Spleen (tissue), 11 donors: Measurements from ENCODE around the gene REXO1. TPM values are rescaled to one million over a fixed set of nuclear protein-coding genes. Genes with fewer than 3 reads are reported as not detected.

ENCODE experiments used
- DNase-seq: peaks from one replicate; pipeline ENCODE4 v3.0.0-alpha.2; 2020
- H3K27ac ChIP-seq, 8 donors: fragments of 200-600 bp; sonication (generic) in 7 of 8; 1 replicate in 4 of 8; 2 replicates in 4 of 8; pipeline versions ENCODE4 v1.5.0 to v1.8.0; 2016 to 2021; ENCODE audit warnings: inconsistent platforms in 4 of 8, mild to moderate bottlenecking in 4 of 8, moderate library complexity in 1 of 8
- H3K27me3 ChIP-seq, 7 donors: fragments of 200-600 bp; sonication (generic) in 6 of 7; replicated peaks in 1 of 7; 1 replicate in 4 of 7; 2 replicates in 3 of 7; pipeline versions ENCODE4 v1.5.0 to v1.8.0; 2016 to 2021; ENCODE audit warnings: inconsistent platforms in 3 of 7, mild to moderate bottlenecking in 1 of 7
- H3K36me3 ChIP-seq, 6 donors: fragments of 200-600 bp; sonication (generic) in 5 of 6; 1 replicate in 4 of 6; 2 replicates in 2 of 6; pipeline versions ENCODE4 v1.5.0 to v1.8.0; 2016 to 2021; ENCODE audit warnings: inconsistent platforms in 2 of 6
- H3K4me1 ChIP-seq, 6 donors: fragments of 200-600 bp; sonication (generic) in 5 of 6; 1 replicate in 3 of 6; 2 replicates in 3 of 6; pipeline versions ENCODE4 v1.5.0 to v1.8.0; 2016 to 2021; ENCODE audit warnings: inconsistent platforms in 3 of 6
- H3K4me3 ChIP-seq, 8 donors: fragments of 200-600 bp; sonication (generic) in 7 of 8; 1 replicate in 4 of 8; 2 replicates in 4 of 8; pipeline versions ENCODE4 v1.5.0 to v1.8.0; 2016 to 2021; ENCODE audit warnings: inconsistent platforms in 4 of 8, mild to moderate bottlenecking in 4 of 8, moderate library complexity in 2 of 8
- H3K9me3 ChIP-seq, 8 donors: fragments of 200-600 bp; sonication (generic) in 7 of 8; 1 replicate in 4 of 8; 2 replicates in 4 of 8; pipeline versions ENCODE4 v1.5.0 to v1.8.0; 2016 to 2021; ENCODE audit warnings: inconsistent platforms in 4 of 8
- CTCF ChIP-seq, 11 experiments: fragments of 200-600 bp in 7 of 11; fragments of 450-650 bp in 4 of 11; sonication (generic) in 4 of 11; IDR thresholded peaks in 8 of 11; conservative IDR thresholded peaks in 3 of 11; 1 replicate in 7 of 11; 2 replicates in 4 of 11; pipeline versions ENCODE4 v1.4.0 to v1.8.0; 2016 to 2021; ENCODE audit warnings: antibody characterized with exemption in 11 of 11, inconsistent platforms in 4 of 11, mild to moderate bottlenecking in 1 of 11
- POLR2A ChIP-seq, 3 donors: fragments of 450-650 bp; IDR thresholded peaks; one replicate each; pipeline ENCODE4 v1.5.1; 2017; ENCODE audit warnings: antibody characterized with exemption in 3 of 3, mild to moderate bottlenecking in 1 of 3
- POLR2AphosphoS5 ChIP-seq, 3 donors: sonication (generic); formaldehyde crosslinking; IDR thresholded peaks; one replicate each; pipeline ENCODE4 v1.5.1; 2017; ENCODE audit warnings: antibody characterized with exemption in 3 of 3
- WGBS, 5 donors: extraction: QIAGEN DNeasy Blood & Tissue Kit in 3 of 5; methylation state at CpG; one replicate each; pipeline versions ENCODE4 v1.1.5 to v1.1.7; 2013 to 2018; 5-methylcytosine and 5-hydroxymethylcytosine counted together
- intact Hi-C: fragments of 100-400 bp; cut with DNase I; formaldehyde crosslinking; loops from one replicate; pipeline ENCODE4 v1.15.0; 2023; ENCODE audit warnings: low total_unique reads
- polyA plus RNA-seq, 3 donors: library from polyadenylated mRNA; stranded (reverse); fragments of 200-250 nt; gene quantifications; one replicate each; pipeline ENCODE4 v1.2.1, GENCODE V29; 2013
- total RNA-seq, 7 donors: library from RNA; depleted of rRNA in 3 of 7; stranded (reverse); fragments of >200 nt in 3 of 7; fragmentation: NEBNext Ultra II Directional in 4 of 7; extraction: Animal tissue kit (Norgen Biotek cat#: 25700) in 4 of 7; gene quantifications; one replicate each; pipeline versions ENCODE4 v1.1.0 to v1.2.1, GENCODE V29; 2016 to 2021
- donor health status: healthy with polysubstance abuse.
- donor health status: DM: no; HTN: no; CAD: no; lungs with moderate emphysema.
- donor health status: DM: no; HTN: no; CAD: no.
- donor health status: Bipolar disorder and iron deficiency.
- donor health status: healthy.
- donor health status: DM: no; HTN: no; CAD: no.
- donor health status: DM: yes; HTN: yes; CAD: no.

The REXO1 gene
- total and polyA plus RNA-seq, 10 donors = 13.4 to 88.1 (median 50.6) TPM

- H3K36me3 ChIP-seq = peaks cover 8 to 69% (median 64%) of the 10 kb centered on the region in 6 donors
- no peaks in the 10 kb centered on the region for H3K9me3 ChIP-seq
- H3K4me1 ChIP-seq = peaks cover 10 to 46% (median 31%) of the 10 kb centered on the region in 6 donors
- no peaks in the 10 kb centered on the region for H3K27me3 ChIP-seq
- DNase-seq = peak; percentile 69
- H3K4me3 ChIP-seq = no peak overlapping the region
- WGBS, 5 donors = 89 to 95% (median 94%) methylated on average over 44 to 61 of the region's 61 CpGs
- no peak overlapping the region for H3K27ac ChIP-seq
- intact Hi-C loops = no loop called here
- TF ChIP-seq CTCF (IDR thresholded peaks at IDR 0.05 in 8 of 11, conservative IDR thresholded peaks at IDR 0.05 in 3 of 11) (no peak), POLR2A (IDR thresholded peaks at IDR 0.05) (no peak), POLR2AphosphoS5 (IDR thresholded peaks at IDR 0.05) (peak in 2 of 3 donors; percentile 38 to 69)
Measured at GRCh38 chr19:1815605-1816529, 32.4 kb downstream of the REXO1 start.

DNA sequence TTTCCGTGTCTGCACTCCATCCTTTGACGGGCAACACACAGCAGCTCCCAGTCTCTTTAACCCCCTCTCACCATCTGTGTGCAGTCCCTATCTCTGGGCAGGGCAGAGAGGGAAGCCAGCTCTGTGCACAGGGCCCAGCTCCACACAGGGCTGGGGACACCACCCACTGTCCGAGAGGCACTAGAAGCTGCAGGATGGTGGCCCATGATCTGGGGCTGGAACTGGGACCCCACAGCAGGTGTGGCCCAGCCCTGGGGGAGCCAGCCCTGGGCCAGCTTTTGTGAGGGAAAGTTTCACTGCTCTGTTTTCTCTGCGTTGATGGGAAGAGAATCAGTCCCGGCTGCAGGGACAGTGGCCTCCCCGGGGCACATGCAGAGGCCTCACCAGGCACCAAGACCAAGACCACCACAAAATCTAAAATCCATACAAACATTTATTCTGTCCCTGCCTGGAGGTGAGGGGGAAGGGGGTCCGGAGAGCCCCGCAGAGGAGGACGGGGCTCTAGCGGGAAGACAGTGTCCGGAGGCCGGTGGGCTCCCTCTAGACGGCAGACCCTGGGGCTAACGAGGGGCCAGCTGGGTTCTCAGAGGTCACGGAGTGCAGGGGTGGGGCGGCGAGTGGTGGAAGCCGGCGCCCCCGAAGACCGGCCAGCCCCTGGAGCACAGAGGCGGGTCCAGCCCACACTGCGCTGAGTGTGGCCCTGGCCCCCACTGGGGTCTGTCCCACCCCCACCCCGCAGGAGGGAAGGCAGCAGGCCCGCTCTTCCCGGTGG is 33.3 kb downstream of the REXO1 start:
- Histone ChIP-seq H3K4me3 (no peak overlapping the region), H3K4me1 (peaks cover 10 to 46% (median 31%) of the 10 kb centered on the region in 6 donors), H3K27ac (no peak overlapping the region), H3K27me3 (no peaks in the 10 kb centered on the region), H3K9me3 (no peaks in the 10 kb centered on the region), H3K36me3 (peaks cover 8 to 60% (median 55%) of the 10 kb centered on the region in 6 donors)
- no peak for DNase-seq
- intact Hi-C loops = no loop called here
- TF ChIP-seq POLR2AphosphoS5 (IDR thresholded peaks at IDR 0.05) = peak in 2 of 3 donors; percentile 29 to 40
- no peak for TF ChIP-seq POLR2A (IDR thresholded peaks at IDR 0.05)
- 86 to 90% (median 89%) methylated on average over 19 to 26 of the region's 26 CpGs for WGBS, 5 donors

- Histone ChIP-seq H3K4me3 (no peak overlapping the region), H3K27ac (peak overlapping the region in 1 of 8 donors; percentile 93), H3K9me3 (no peaks in the 10 kb centered on the region), H3K36me3 (peaks cover 8 to 54% (median 49%) of the 10 kb centered on the region in 6 donors), H3K4me1 (peaks cover 10 to 46% (median 31%) of the 10 kb centered on the region in 6 donors), H3K27me3 (no peaks in the 10 kb centered on the region)
- intact Hi-C loops = no loop called here
- 62 to 81% (median 73%) methylated on average over 8 to 10 of the region's 10 CpGs for WGBS, 5 donors
- DNase-seq = peak; percentile 75
- TF ChIP-seq POLR2AphosphoS5 (IDR thresholded peaks at IDR 0.05) (peak in 1 of 3 donors; percentile 32), POLR2A (IDR thresholded peaks at IDR 0.05) (no peak)
Measured at GRCh38 chr19:1814391-1814790, 33.9 kb downstream of the REXO1 start.

DNA sequence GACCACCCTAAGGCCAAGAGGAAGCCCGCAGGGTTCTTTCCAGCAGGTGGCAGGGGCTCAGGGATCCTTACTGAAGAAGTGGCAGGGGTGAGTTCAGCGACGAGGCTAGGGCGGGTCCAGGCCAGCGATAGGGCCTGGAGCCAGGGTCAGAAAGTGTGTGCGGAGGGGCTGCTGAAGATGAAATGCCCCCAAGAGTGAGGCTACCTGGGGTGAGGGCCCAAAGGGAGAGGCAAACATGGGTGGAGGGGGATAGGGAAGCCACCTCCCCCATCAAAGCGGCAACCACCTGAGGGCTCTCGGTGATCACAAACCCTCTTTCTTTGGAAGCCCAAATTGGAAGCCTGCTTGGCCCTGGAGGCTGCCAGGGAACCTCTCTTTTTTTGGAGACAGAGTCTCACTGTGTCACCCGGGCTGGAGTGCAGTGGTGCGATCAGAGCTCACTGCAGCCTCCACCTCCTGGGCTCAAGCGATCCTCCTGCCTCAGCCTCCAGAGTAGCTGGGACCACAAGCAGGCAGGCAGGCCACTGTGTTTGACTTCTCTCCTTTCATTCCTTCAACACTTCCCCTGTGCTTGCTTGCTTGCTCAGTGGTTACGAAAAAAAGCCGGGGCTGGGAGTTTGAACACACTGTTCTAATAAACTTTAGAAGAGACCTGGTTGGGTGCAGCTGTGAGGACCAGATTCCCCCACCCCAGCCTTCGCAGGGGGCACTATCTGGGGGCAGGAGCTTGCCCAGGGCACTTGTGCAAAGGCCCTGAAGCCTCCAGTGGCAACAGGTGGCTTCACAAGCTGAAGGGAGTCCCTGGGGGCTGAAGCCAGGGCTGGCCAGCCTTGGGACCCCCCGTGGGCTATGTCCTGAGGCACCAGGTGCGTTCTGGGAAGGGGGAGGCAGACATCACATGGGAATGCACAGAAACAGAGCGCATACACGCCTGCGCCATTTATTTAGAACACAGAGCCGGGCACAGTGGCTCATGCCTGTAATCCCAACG is 34.8 kb downstream of the REXO1 start:
- no peaks in the 10 kb centered on the region for H3K9me3 ChIP-seq
- intact Hi-C loops = no loop called here
- WGBS, 5 donors = 53 to 67% (median 63%) methylated on average over 16 to 21 of the region's 21 CpGs
- H3K36me3 ChIP-seq = peaks cover 8 to 45% (median 40%) of the 10 kb centered on the region in 6 donors
- peaks cover 10 to 46% (median 31%) of the 10 kb centered on the region in 6 donors for H3K4me1 ChIP-seq
- peak overlapping the region in 6 of 8 donors; percentile 49 to 81 (median 52) for H3K4me3 ChIP-seq
- H3K27me3 ChIP-seq = no peaks in the 10 kb centered on the region
- peak in 1 of 3 donors; percentile 1 for TF ChIP-seq POLR2A (IDR thresholded peaks at IDR 0.05)
- TF ChIP-seq CTCF (IDR thresholded peaks at IDR 0.05 in 8 of 11, conservative IDR thresholded peaks at IDR 0.05 in 3 of 11) = peak in 4 of 11 experiments; percentile 4 to 33 (median 12)
- TF ChIP-seq POLR2AphosphoS5 (IDR thresholded peaks at IDR 0.05) = no peak
- H3K27ac ChIP-seq = peak overlapping the region in 7 of 8 donors; percentile 79 to 93 (median 85)
- DNase-seq = peak; percentile 73
